CD4-positive, alpha-beta T cell treated with Interleukin-2 at 100 ng/mL for 4 hours (primary cell): ENCODE data around the gene TMEM258.

ENCODE experiments used
- DNase-seq: peaks from one replicate; pipeline ENCODE4 v3.0.0-alpha.2; 2020; ENCODE audit warnings: low spot score

Gene TMEM258

GRCh38 chr11:61757213-61757862 lies 35.1 kb downstream of the TMEM258 start:
- DNase-seq, result no peak

GRCh38 chr11:61756452-61757212 lies 35.8 kb downstream of the TMEM258 start:
- DNase-seq, result peak; percentile 40

GRCh38 chr11:61756147-61756451 lies 36.3 kb downstream of the TMEM258 start:
- DNase-seq, result no peak

GRCh38 chr11:61754534-61755482 lies 37.6 kb downstream of the TMEM258 start:
- no peak for DNase-seq

GRCh38 chr11:61753672-61754071 lies 38.7 kb downstream of the TMEM258 start:
- DNase-seq, result no peak

DNA sequence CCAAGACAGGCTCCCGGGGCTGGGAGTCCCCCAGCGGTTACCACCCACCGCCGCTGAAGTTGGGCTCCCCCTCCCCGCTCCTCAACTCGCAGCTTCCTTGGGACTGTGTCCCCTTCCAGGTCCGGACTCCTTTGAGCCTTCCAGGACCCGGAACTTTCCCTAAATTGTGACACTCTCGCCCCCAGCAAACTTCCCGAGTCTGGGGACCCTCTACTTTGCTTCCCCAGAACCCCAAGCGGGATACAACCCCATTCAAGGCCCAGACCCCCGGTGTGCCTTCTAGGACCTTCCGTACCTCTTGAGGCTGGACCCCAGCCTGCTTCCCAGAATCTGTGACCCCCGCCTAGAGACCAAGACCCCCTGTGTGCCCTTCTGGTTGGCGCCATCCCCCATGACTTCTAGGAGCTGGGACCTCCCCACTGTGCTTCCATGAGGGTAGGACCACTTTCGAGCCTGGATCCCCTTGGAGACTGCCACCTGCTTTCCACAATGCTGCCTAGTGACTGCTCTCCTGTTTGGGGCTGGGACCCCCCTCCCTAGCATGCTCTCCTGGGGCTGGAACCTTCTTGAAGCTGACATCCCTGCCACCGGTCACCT lies 39.4 kb downstream of the TMEM258 start:
- DNase-seq, result no peak

- DNase-seq, result peak; percentile 55
Observed at GRCh38 chr11:61752117-61752924, 40.1 kb downstream of the TMEM258 start, which contains the start of gene MYRF. Gene MYRF, plus strand, starts transcription at chr11:61752636. Its CDS starts 109 bp downstream, at chr11:61752745.

- no peak for DNase-seq
Observed at GRCh38 chr11:61751384-61751783, 41.0 kb downstream of the TMEM258 start.

DNA sequence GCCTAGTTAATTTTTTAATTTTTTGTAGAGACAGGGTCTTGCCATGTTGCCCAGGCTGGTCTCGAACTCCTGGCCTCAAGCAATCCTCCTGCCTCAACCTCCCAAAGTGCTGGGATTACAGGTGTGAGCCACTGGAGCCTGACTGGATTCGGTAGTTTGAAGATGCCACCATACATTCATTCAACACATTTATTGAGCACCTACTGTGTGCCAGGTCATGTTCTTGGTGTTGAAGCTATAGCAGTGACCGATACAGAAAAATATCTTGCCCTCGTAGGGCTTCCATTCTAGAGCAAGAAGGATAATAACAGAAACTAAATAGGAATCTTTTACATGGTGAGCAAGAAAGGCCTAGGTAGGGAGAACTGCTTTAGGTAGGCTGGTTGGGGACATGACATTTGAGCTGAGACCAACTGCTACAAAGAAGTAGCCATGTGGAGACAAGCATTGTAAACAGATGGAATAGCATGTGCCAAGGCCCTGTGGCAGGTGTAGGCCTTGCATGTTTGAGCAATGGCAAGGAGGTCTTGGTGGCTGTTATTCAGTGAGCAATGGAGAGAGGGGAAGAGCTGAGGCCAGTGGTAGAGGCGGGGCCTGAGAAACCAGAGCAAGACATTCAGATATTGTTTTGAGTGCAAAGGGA lies 41.6 kb downstream of the TMEM258 start:
- DNase-seq, result no peak

DNA sequence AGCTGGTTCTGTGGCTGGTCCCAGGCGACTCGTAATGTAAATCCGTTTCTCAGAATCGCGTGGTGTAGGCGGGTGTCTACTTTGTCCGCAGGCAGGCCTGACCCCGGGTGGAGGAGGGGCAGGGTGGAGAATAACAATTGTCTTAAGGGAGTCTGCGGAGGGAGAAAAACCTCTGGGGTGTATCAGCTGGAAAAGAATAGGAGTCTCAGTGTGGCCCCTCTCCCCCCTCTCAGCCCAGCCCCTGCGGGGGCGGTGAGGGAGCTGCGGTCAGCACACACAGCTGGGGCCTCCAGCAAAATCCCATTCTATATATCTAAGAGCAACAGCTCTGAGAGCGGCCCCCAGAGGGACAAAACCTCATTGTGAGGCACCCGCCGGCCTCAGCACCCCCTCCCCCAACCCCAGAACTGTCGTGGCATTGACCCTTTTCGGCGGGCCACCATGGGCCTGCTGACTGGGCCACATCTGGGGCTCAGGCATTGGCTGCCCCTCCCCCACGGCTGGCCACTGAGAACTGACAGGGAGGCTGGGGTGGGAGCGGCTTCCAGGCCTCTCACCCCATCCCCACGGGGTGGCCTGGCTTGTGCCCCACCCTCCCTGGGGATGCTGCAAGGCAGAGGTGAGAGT lies 42.7 kb downstream of the TMEM258 start:
- no peak for DNase-seq

DNA sequence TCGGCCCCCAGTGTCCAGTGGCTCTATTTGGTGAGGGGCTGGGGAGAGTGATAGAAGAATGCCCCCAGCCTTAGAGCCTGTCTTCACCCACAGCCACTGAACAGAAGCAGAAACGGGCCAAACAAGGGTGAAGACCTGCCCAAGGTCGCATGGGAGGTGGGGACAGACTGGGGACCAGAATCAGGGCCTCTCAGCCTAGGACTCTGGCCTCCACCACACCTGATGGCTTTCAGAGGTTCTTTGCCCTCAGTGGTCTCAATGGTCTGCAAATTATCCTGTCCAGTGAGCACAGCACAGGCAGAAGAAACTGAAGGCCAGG lies 44.5 kb downstream of the TMEM258 start:
- no peak for DNase-seq

- peak; percentile 15 for DNase-seq
Observed at GRCh38 chr11:61747192-61747966, 45.0 kb downstream of the TMEM258 start.

DNA sequence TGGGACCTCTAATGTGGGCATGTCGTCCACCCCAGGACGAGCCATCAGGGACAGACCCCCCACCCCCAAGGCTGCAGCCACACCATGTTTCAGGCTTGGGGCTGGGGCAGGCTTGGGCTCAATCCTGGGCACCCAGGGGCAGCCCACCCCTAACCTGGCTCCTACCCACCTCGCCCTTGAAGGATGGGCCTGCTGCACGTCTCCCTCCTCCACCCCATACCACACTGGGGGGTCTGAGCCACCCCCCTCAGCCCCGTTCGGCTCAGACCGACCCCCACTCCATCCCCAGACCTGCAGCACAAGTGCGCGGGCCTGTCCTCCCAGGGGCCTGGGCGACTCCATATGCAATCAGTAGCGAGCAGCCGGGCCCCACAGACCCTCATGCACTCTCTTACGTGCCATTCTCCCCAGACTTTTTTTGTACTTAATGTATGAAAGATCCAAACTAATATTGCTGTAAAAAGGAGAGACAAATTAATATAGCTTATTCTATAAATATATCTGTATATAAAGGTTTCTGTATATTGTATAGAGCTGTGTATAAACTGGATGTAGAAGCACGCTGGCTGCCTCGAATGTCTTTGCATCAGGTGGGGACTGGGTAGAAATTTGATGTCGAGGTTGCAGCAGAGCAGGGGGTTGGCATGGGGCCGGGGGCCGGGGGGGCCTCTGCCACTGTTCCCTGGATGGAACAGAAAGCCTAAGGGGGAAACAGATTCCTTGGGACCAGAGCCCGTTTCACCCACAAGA lies 45.8 kb downstream of the TMEM258 start:
- DNase-seq, result no peak

- no peak for DNase-seq
Observed at GRCh38 chr11:61745781-61746441, 46.5 kb downstream of the TMEM258 start.

- no peak for DNase-seq
Observed at GRCh38 chr11:61744609-61745156, 47.7 kb downstream of the TMEM258 start.

DNA sequence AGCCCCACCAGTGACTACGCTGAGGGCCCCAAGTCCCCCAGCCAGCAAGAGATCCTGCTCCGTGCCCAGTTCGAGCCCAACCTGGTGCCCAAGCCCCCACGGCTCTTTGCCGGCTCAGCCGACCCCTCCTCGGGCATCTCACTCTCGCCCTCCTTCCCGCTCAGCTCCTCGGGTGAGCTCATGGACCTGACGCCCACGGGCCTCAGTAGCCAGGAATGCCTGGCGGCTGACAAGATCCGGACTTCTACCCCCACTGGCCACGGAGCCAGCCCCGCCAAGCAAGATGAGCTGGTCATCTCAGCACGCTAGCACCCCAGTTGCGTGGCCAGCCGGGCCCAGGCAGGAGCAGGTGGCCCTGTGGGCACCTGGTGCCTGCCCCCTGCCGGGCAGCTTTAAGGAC lies 48.2 kb downstream of the TMEM258 start:
- DNase-seq, result no peak

- DNase-seq, result no peak
Observed at GRCh38 chr11:61743486-61744095, 48.8 kb downstream of the TMEM258 start.

GRCh38 chr11:61742391-61742790 lies 50.0 kb downstream of the TMEM258 start:
- DNase-seq, result no peak
